B cell (primary cell): ENCODE measurements around the gene ZNF579.

Experiments used
- EZH2 ChIP-seq: IDR thresholded peaks from 2 replicates; pipeline ENCODE4 v1.6.1; 2012; ENCODE audit warnings: borderline replicate concordance, low read depth, mild to moderate bottlenecking, moderate library complexity, low read length; ENCODE audit not compliant: insufficient read depth, poor library complexity, severe bottlenecking
- TF ChIP-seq, protein P1 (sequence below): fragments of 200-600 bp; IDR thresholded peaks from one replicate; pipeline ENCODE4 v1.8.0; 2022; ENCODE audit warnings: antibody characterized with exemption, mild to moderate bottlenecking

DNA sequence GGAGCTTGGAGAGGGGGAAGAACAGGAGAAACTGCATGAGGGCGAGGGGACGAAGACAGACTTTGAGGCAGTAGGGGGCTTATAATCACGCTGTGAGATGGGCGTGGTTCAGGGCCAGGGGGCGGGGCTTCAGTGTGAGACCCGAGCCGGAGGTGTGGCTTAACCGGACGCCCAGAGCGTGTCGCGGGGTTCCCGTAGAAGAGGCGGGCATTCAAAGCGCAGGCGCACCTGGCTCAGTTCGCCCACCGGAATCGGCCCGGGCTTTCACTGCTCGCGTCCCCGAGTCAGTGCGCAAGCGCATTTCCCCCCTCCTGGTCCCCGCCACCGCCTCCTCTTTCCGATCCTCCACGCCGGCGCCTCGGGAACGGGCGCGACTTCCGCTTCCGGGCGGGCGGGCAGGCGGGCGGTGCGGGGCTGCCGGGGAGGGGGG lies 24.6 kb upstream of the ZNF579 start:
- TF ChIP-seq, protein P1, sequence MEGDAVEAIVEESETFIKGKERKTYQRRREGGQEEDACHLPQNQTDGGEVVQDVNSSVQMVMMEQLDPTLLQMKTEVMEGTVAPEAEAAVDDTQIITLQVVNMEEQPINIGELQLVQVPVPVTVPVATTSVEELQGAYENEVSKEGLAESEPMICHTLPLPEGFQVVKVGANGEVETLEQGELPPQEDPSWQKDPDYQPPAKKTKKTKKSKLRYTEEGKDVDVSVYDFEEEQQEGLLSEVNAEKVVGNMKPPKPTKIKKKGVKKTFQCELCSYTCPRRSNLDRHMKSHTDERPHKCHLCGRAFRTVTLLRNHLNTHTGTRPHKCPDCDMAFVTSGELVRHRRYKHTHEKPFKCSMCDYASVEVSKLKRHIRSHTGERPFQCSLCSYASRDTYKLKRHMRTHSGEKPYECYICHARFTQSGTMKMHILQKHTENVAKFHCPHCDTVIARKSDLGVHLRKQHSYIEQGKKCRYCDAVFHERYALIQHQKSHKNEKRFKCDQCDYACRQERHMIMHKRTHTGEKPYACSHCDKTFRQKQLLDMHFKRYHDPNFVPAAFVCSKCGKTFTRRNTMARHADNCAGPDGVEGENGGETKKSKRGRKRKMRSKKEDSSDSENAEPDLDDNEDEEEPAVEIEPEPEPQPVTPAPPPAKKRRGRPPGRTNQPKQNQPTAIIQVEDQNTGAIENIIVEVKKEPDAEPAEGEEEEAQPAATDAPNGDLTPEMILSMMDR = no peak
- TF ChIP-seq EZH2 = no peak
